Activated CD4-positive, alpha-beta memory T cell treated with anti-CD3 and anti-CD28 coated beads, Interleukin-2, amount 10 ng/mL, durations not matched to agents 7 days and 5 days (primary cell): Measurements from ENCODE around the gene NLK. TPM values are rescaled to one million over a fixed set of nuclear protein-coding genes. Genes with fewer than 3 reads are reported as not detected.
"Not testable (repeated sequence)": the region's sequence is repeated elsewhere in the genome, so short reads cannot be mapped to it uniquely, and the experiment has no call there.

ENCODE experiments used
- CTCF ChIA-PET: fragments of 350-600 bp; sonication (Branson Sonifier 250); formaldehyde crosslinking; loops from one replicate; lab custom pipeline; 2021; ENCODE audit warnings: antibody characterized with exemption, inconsistent platforms; lab: Charles Lee
- POLR2A ChIA-PET: fragments of 350-600 bp; sonication (Branson Sonifier 250); formaldehyde crosslinking; loops from one replicate; lab custom pipeline; 2021; ENCODE audit warnings: antibody characterized with exemption; lab: Charles Lee
- DNase-seq: peaks from one replicate; pipeline ENCODE4 v3.0.0-alpha.2; 2020
- H3K27ac Mint-ChIP-seq: one replicate; pipeline ENCODE4 v1.8.0; 2021; ENCODE audit warnings: mild to moderate bottlenecking, mixed read lengths
- H3K27me3 Mint-ChIP-seq: one replicate; pipeline ENCODE4 v1.8.0; 2021; ENCODE audit warnings: mixed read lengths
- H3K36me3 Mint-ChIP-seq: one replicate; pipeline ENCODE4 v1.8.0; 2021; ENCODE audit warnings: low read depth, mixed read lengths
- H3K4me1 Mint-ChIP-seq: one replicate; pipeline ENCODE4 v1.8.0; 2021; ENCODE audit warnings: mixed read lengths
- H3K4me3 Mint-ChIP-seq: one replicate; pipeline ENCODE4 v1.8.0; 2021; ENCODE audit warnings: mild to moderate bottlenecking, mixed read lengths
- H3K9me3 Mint-ChIP-seq: one replicate; pipeline ENCODE4 v1.8.0; 2021; ENCODE audit warnings: mixed read lengths
- total RNA-seq, 2 experiments: library from RNA; stranded (reverse); gene quantifications; one replicate each; pipeline ENCODE4 v1.2.3, GENCODE V29; 2021

NLK gene
- total RNA-seq, 2 experiments from 2014 or later: 10.7 to 12.8 TPM

DNA sequence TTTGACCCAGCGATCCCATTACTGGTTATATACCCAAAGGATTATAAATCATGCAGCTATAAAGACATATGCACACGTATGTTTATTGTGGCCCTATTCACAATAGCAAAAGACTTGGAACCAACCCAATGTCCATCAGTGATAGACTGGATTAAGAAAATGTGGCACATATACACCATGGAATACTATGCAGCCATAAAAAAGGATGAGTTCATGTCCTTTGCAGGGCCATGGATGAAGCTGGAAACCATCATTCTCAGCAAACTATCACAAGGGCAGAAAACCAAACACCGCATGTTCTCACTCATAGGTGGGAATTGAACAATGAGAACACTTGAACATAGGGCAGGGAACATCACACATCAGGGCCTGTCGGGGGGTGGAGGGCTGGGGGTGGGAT is 112.9 kb downstream of the NLK start:
- H3K27ac Mint-ChIP-seq, H3K9me3 Mint-ChIP-seq, H3K27me3 Mint-ChIP-seq, H3K4me1 Mint-ChIP-seq, POLR2A ChIA-PET, H3K36me3 Mint-ChIP-seq, DNase-seq, H3K4me3 Mint-ChIP-seq: not testable (repeated sequence)
- CTCF ChIA-PET: interaction anchor here (0.6 kb wide), 1 partner anchor 151 kb away, joined by 3 read pairs; no protein-coding TSS in a partner anchor

DNA sequence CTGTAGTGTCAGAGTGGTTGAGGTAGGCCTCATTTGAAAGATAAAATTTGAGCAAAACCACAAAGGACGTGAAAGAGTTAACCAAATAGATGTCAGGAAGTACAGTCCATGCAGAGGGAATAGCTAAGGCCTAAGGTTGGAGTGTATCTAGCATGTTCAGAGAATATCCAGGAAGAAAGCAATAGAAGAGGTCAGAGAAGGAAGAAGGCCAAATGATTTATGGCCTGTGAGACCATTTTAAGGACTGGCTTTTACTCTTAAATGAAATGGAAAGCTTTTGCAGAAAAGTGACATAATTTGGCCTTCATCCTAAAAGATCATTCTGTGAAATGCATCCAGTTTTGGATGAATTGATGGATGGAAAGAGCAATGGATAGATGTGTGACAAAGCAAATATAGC is 116.5 kb downstream of the NLK start:
- H3K4me1 Mint-ChIP-seq: no peaks in the 10 kb centered on the region
- CTCF ChIA-PET: no interaction called here
- H3K27ac Mint-ChIP-seq: no peak overlapping the region
- H3K9me3 Mint-ChIP-seq: no peaks in the 10 kb centered on the region
- no peak for DNase-seq
- POLR2A ChIA-PET: no interaction called here
- H3K4me3 Mint-ChIP-seq: no peak overlapping the region
- no peaks in the 10 kb centered on the region for H3K36me3 Mint-ChIP-seq
- no peaks in the 10 kb centered on the region for H3K27me3 Mint-ChIP-seq

DNA sequence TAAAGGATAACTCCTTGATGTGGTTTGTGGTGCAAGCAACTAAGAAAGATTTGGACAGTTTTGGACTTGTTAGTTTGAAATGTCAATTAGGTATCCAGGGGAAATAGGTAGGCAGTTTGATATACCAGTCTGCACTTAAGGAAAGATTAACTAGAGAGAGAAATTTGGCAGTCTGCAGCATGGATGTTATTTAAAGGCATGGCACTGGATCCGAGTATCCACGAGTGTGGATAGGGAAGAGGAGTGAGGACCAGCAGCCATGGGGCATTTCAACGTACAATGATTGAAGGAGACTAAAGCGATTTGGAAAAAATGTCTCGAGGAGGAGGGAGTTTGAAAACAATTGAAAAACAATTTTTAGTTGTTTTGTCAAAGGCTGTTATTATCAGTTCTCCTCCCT is 117.4 kb downstream of the NLK start:
- Mint-ChIP-seq H3K9me3 (no peaks in the 10 kb centered on the region), H3K4me1 (no peaks in the 10 kb centered on the region), H3K36me3 (no peaks in the 10 kb centered on the region), H3K27me3 (no peaks in the 10 kb centered on the region), H3K27ac (no peak overlapping the region), H3K4me3 (no peak overlapping the region)
- ChIA-PET POLR2A (no interaction called here), CTCF (no interaction called here)
- no peak for DNase-seq

DNA sequence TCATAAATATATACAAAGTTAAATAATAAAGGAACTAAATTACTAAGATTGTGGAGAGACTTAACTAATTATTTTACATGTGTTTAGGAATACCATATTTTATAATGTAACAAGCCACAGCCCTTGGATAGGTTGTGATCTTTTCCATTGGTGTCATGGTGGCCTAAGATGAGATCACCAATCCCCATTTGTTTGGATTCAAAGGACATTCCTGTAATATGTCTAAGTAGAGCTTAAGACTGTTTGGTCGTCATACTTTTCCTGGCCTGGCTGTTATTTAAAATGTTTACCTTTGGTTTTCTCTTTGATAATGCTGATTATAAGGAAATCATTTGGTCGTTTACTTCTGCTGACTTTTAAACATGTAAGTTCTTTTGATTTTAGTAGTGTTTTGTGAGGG is 118.1 kb downstream of the NLK start:
- Mint-ChIP-seq H3K27ac (no peak overlapping the region), H3K4me3 (no peak overlapping the region), H3K9me3 (no peaks in the 10 kb centered on the region), H3K36me3 (no peaks in the 10 kb centered on the region), H3K27me3 (no peaks in the 10 kb centered on the region), H3K4me1 (no peaks in the 10 kb centered on the region)
- CTCF ChIA-PET: no interaction called here
- no peak for DNase-seq
- POLR2A ChIA-PET: no interaction called here

DNA sequence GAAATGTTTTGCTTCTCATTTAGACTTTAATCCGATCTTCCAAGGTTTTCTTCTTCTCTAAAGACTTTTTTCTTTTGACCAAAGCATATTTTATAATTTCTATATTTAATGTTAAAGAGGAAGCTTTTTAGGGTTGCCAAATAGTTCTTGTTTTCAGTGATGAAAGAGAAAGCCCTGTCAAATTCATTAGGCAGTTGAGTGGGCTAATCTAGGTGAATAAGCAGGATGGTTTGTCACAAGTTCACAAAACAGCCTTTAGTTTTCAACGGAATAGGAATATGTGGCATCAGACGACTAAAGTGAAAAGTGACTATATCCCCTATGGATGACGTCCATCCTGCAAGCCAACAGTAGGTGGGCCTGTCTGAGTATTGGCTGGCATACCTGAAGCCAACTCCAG is 118.8 kb downstream of the NLK start:
- Mint-ChIP-seq H3K4me3 (no peak overlapping the region), H3K27ac (no peak overlapping the region), H3K36me3 (no peaks in the 10 kb centered on the region), H3K4me1 (no peaks in the 10 kb centered on the region), H3K9me3 (no peaks in the 10 kb centered on the region), H3K27me3 (no peaks in the 10 kb centered on the region)
- ChIA-PET CTCF (interaction anchor here (0.7 kb wide), 1 partner anchor 17 kb away, joined by 3 read pairs; no protein-coding TSS in a partner anchor), POLR2A (no interaction called here)
- DNase-seq: no peak

DNA sequence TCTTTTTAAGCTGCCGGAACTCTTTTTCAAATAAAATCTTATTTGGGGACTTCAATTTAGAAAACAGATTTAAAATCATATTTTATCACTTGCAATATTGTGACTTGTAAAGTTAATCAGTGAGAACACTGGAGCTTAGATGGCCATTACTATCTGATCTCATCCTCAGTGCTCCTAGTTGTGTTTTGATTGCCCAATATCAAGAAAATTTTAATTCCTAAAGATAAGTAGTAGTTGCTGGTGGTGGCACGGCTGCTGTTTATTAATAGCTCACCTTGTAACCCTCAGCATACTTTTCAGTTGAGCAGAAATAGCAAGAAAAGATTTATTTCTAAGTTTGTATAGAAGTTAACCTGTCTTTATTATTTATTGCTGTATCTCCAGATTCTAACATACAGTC is 124.0 kb downstream of the NLK start:
- H3K27ac Mint-ChIP-seq: no peak overlapping the region
- H3K4me1 Mint-ChIP-seq: no peaks in the 10 kb centered on the region
- DNase-seq: no peak
- H3K4me3 Mint-ChIP-seq: no peak overlapping the region
- peaks cover 13% of the 10 kb centered on the region for H3K36me3 Mint-ChIP-seq
- ChIA-PET CTCF (interaction anchor here (1.0 kb wide), 1 partner anchor 85 kb away, joined by 3 read pairs; no protein-coding TSS in a partner anchor), POLR2A (interaction anchor here (1.7 kb wide), 1 partner anchor 9 kb away, joined by 3 read pairs; no protein-coding TSS in a partner anchor)
- no peaks in the 10 kb centered on the region for H3K9me3 Mint-ChIP-seq
- H3K27me3 Mint-ChIP-seq: no peaks in the 10 kb centered on the region

DNA sequence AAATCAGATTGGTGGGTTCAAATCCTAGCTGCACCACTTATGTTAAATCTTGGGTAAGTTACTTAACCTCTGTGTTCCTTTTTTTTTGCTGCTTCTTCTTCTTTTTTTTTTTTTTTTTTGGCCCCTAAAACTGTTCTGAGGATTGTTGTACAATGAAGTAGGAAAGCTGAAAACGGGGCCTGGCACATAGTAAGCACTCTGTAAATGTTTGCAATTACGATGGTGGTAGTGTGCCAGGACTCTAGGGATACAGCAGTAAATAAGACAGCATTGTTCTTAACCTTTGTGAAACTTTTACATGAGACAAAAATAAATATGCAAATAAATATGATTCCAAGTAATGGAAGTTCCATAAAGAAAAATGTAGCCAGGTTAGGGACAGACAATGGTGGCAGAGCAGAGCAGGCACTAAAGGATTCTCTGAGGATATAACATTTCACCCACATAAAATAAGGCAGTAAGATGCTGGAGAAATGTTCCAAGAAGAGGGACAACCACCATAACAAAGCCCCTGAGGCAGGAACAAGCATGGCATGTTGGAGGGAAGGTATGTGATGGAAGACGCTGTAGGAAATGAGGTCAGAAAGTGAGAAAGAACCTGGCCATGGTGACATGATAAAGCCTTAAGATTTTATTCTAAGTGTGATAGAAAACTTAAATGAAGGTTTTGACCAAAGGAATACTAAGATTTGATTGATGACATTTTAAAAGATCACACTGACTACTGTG is 127.3 kb downstream of the NLK start:
- ChIA-PET CTCF (no interaction called here), POLR2A (no interaction called here)
- no peak overlapping the region for H3K4me3 Mint-ChIP-seq
- no peaks in the 10 kb centered on the region for H3K27me3 Mint-ChIP-seq
- H3K27ac Mint-ChIP-seq: no peak overlapping the region
- H3K9me3 Mint-ChIP-seq: no peaks in the 10 kb centered on the region
- no peak for DNase-seq
- H3K4me1 Mint-ChIP-seq: peaks cover 12% of the 10 kb centered on the region
- H3K36me3 Mint-ChIP-seq: peaks cover 24% of the 10 kb centered on the region

DNA sequence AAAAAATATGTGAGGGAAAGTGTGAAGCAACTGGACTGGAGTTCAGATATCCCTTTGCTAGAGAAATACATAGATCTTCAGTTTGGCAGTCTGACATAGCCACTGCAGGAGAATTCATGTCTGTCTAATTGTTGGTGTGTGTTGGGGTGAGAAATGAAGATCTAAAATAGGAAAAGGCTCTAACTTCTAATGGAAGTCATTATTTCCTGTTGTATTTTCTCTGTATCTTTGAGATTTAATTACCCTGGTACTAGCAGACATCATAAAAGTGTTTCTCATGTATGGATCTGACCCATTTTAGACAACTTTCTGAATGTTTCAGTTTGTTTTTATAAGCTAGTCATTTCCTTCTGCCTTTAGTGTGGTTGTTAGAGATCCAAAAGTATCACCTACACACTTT is 128.3 kb downstream of the NLK start:
- DNase-seq: no peak
- Mint-ChIP-seq H3K4me1 (peaks cover 13% of the 10 kb centered on the region), H3K36me3 (peaks cover 24% of the 10 kb centered on the region), H3K9me3 (no peaks in the 10 kb centered on the region), H3K27ac (no peak overlapping the region), H3K4me3 (no peak overlapping the region), H3K27me3 (no peaks in the 10 kb centered on the region)
- POLR2A ChIA-PET: no interaction called here
- CTCF ChIA-PET: interaction anchor here (1.2 kb wide), 1 partner anchor 81 kb away, joined by 4 read pairs; no protein-coding TSS in a partner anchor

DNA sequence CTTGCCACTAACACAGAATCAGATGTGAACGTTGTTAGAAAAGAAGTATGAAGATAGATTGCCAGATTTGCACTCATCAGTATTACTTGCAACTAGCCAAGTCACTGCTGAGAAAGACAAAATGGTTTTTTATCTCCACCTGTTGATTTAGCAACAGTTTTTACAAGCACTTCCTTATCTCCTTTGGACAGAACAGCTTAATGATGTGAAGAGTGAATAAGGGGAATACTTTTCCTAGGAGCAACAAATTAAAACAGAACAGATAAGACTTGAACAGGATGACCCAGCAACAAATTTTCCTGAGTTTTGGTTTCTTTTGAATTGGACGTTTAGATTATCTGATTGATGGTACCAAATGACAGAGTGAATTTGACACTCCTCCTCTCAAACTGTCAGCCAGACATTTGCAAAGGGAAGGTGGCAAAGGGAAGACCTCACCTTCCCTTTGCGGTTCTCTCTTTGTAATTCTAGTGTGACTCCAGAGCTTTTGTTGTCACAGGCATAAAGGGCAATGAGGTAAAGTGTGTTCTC is 130.6 kb downstream of the NLK start:
- CTCF ChIA-PET: no interaction called here
- no peaks in the 10 kb centered on the region for H3K27me3 Mint-ChIP-seq
- H3K4me1 Mint-ChIP-seq: peaks cover 13% of the 10 kb centered on the region
- no peak overlapping the region for H3K27ac Mint-ChIP-seq
- no peaks in the 10 kb centered on the region for H3K9me3 Mint-ChIP-seq
- H3K4me3 Mint-ChIP-seq: no peak overlapping the region
- DNase-seq: no peak
- peaks cover 24% of the 10 kb centered on the region for H3K36me3 Mint-ChIP-seq
- POLR2A ChIA-PET: no interaction called here

DNA sequence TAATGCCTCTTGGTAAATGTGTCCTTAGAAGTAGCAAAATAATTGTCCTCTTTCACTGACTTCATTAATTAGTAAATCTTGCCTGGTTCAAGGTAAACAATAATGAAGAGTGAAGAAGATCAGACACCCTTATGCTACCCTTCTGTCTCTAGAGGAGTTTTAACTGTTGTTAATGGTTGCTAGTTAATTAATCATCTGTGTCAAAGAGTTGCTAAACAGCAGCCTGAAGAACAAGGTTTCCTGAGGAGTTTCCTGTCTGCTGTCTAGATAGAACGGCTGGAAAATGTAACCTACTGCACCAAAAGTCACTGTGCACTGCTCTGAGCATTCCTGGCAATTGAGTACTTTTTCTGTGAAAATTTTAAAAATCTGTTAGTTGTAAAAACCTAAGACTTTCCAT is 131.3 kb downstream of the NLK start:
- Mint-ChIP-seq H3K4me3 (no peak overlapping the region), H3K27ac (no peak overlapping the region), H3K4me1 (peaks cover 13% of the 10 kb centered on the region), H3K27me3 (no peaks in the 10 kb centered on the region), H3K36me3 (peaks cover 18% of the 10 kb centered on the region), H3K9me3 (no peaks in the 10 kb centered on the region)
- DNase-seq: no peak
- ChIA-PET CTCF (no interaction called here), POLR2A (no interaction called here)

DNA sequence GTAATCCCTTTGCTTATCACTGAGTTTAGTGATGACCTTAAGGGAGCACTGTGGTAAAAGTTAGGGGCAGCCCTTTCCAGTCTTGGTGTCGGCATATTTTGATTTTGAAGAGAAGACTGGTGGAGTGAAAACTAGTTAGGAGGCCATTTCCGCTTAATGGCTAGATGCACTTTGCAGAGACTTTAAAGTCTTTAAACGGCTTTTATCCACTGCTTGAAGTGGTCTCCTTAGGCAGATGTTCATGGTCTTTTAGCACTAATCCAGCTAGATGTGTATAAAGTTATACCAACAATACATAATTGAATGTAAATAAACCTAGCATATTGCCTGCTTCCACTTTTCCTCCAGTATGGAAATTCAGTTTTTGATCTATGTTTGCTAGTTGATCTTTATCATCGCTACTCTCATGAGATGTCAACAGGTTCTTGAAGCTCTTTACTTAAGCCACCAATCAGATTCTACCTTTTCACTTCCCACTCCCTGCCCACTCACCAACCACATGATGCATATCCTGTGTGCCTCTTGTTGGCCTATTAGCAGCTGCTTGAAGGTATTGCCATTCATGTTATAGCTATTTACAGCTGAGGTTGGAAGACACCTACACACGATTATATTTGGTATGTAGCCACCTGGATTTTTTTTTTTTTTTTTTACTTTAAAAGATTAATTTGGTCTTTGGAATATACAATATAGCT is 132.0 kb downstream of the NLK start:
- CTCF ChIA-PET: interaction anchor here (0.6 to 1.2 kb wide), 2 partner anchors 14 to 448 kb away, joined by 3 to 5 read pairs; no protein-coding TSS in a partner anchor
- Mint-ChIP-seq H3K36me3 (peaks cover 15% of the 10 kb centered on the region), H3K4me1 (peaks cover 13% of the 10 kb centered on the region), H3K4me3 (no peak overlapping the region), H3K27me3 (no peaks in the 10 kb centered on the region), H3K9me3 (no peaks in the 10 kb centered on the region), H3K27ac (no peak overlapping the region)
- peak; percentile 49 for DNase-seq
- POLR2A ChIA-PET: interaction anchor here (0.6 kb wide), 1 partner anchor 63 kb away, joined by 3 read pairs; no protein-coding TSS in a partner anchor

DNA sequence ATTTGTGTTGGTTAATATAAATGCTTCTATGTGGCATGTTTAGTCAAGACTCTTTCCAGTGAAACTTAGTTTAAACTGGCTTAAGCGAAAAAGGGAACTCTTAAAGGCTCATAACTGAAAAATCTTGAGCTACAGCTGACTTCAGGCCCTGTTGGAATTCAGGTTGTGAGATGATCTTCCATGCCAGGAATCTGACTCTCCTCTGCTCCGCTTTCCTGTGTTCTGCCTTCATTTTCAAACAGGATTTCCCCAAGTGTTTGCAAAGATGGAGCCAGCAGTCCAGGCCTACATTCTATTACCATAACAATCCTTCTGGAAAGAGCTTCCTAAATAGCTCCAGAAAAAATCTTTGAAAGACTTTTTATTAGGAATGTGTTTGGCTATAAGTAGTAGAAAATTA is 134.9 kb downstream of the NLK start:
- Mint-ChIP-seq H3K9me3 (no peaks in the 10 kb centered on the region), H3K4me1 (peaks cover 18% of the 10 kb centered on the region), H3K4me3 (no peak overlapping the region), H3K27me3 (no peaks in the 10 kb centered on the region), H3K27ac (no peak overlapping the region), H3K36me3 (peaks cover 11% of the 10 kb centered on the region)
- DNase-seq: no peak
- CTCF ChIA-PET: no interaction called here
- POLR2A ChIA-PET: no interaction called here

DNA sequence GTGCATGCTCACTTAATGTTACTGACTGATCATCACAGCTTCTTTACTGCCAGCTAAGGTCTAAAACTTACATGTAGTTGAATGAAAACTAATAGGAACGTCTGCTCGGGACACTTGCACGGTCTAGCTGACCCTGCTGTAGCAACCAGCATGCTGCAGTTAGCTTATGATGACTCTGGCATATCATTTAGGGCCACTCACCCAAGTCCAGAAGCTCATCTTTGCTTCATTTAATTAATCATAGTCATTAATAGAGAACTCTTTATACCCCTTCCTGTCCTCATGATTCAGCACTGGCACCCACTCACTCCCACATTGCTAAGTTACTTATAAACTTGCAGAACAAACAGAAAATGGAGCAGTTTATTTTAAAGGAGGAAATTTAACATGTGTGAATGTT is 136.3 kb downstream of the NLK start:
- Mint-ChIP-seq H3K4me1 (peaks cover 15% of the 10 kb centered on the region), H3K9me3 (no peaks in the 10 kb centered on the region), H3K4me3 (no peak overlapping the region), H3K27me3 (no peaks in the 10 kb centered on the region), H3K27ac (no peak overlapping the region), H3K36me3 (peaks cover 3% of the 10 kb centered on the region)
- ChIA-PET CTCF (no interaction called here), POLR2A (interaction anchor here (0.6 kb wide), 1 partner anchor 57 kb away, joined by 3 read pairs; no protein-coding TSS in a partner anchor)
- DNase-seq: no peak
